Measurements from ENCODE around the gene KCMF1. TPM values are rescaled to one million over a fixed set of nuclear protein-coding genes. Genes with fewer than 3 reads are reported as not detected.

KCMF1 gene
- polyA plus RNA-seq, 1 of the 3 experiments (the other 2 are of a cell fraction): 37.0 TPM

- Histone ChIP-seq H3K4me3 (ENCODE audit: low read depth in 2 of 2, low read length in 1 of 2) (no peak overlapping the region), H3F3A (replicated peaks; ENCODE audit: insufficient read depth) (peaks cover 4% of the 10 kb centered on the region), H3K27me3 (ENCODE audit: insufficient read depth) (no peaks in the 10 kb centered on the region), H3K9me2 (no peaks in the 10 kb centered on the region), H3K9ac (no peak overlapping the region), H2AFZ (ENCODE audit: low read depth) (no peak overlapping the region), H3K27ac (ENCODE audit: low read depth in 2 of 2, low read length in 1 of 2) (no peak overlapping the region), H3K36me3 (replicated peaks in 1 of 2; ENCODE audit: control insufficient read depth in 1 of 2, insufficient read depth in 2 of 2, low read length in 1 of 2) (no peaks in the 10 kb centered on the region), H3K4me2 (no peak overlapping the region), H3K79me2 (ENCODE audit: insufficient read depth) (no peaks in the 10 kb centered on the region), H3K9me3 (no peaks in the 10 kb centered on the region), H4K20me1 (ENCODE audit: insufficient read depth) (no peaks in the 10 kb centered on the region), H3K4me1 (ENCODE audit: control insufficient read depth in 1 of 2, insufficient read depth in 2 of 2, low read depth in 1 of 2, low read length in 1 of 2) (peaks cover 0 to 2% of the 10 kb centered on the region in 2 experiments; a peak in 1 of 4 replicates)
- WGBS (ENCODE audit: low lambda C conversion rate): 95% methylated on average over 3 of the region's 3 CpGs
- ChIA-PET CTCF (interaction anchor here (1.0 to 9.0 kb wide), 2 partner anchors 14 to 358 kb away, joined by 3 to 78 read pairs; no protein-coding TSS in a partner anchor), POLR2A (no interaction called here)
- DNase-seq: no peak
- TF ChIP-seq SIN3A (IDR thresholded peaks at IDR 0.05; ENCODE audit: borderline replicate concordance, low read depth, low read length) (no peak), GATA2 (CRISPR knock-in tag; IDR thresholded peaks at IDR 0.05) (no peak), NFIC (IDR thresholded peaks at IDR 0.05; ENCODE audit: borderline replicate concordance) (no peak), FOXM1 (IDR thresholded peaks at IDR 0.05; ENCODE audit: low read depth) (no peak), YY1 (IDR thresholded peaks at IDR 0.05; ENCODE audit: low read depth) (no peak), FOXJ3 (CRISPR knock-in tag; IDR thresholded peaks at IDR 0.05) (no peak)
These were observed 30.9 kb upstream of the KCMF1 start for GRCh38 chr2:84940088-84940470.

GRCh38 chr2:84940831-84941412, 30.0 kb upstream of the KCMF1 start:
- no peak for DNase-seq
- H3K4me3 ChIP-seq (ENCODE audit: low read depth in 2 of 2, low read length in 1 of 2): no peak overlapping the region
- H4K20me1 ChIP-seq (ENCODE audit: insufficient read depth): no peaks in the 10 kb centered on the region
- no peaks in the 10 kb centered on the region for H3K9me3 ChIP-seq
- H3K36me3 ChIP-seq (replicated peaks in 1 of 2; ENCODE audit: control insufficient read depth in 1 of 2, insufficient read depth in 2 of 2, low read length in 1 of 2): no peaks in the 10 kb centered on the region
- no peaks in the 10 kb centered on the region for H3K79me2 ChIP-seq (ENCODE audit: insufficient read depth)
- peaks cover 0 to 9% of the 10 kb centered on the region in 2 experiments; a peak in 1 of 4 replicates for H3K4me1 ChIP-seq (ENCODE audit: control insufficient read depth in 1 of 2, insufficient read depth in 2 of 2, low read depth in 1 of 2, low read length in 1 of 2)
- no peak overlapping the region for H2AFZ ChIP-seq (ENCODE audit: low read depth)
- no peak overlapping the region for H3K4me2 ChIP-seq
- CTCF ChIA-PET: interaction anchor here (0.6 to 9.0 kb wide), 2 partner anchors 15 to 69 kb away, joined by 3 to 78 read pairs; no protein-coding TSS in a partner anchor
- H3K9me2 ChIP-seq: no peaks in the 10 kb centered on the region
- H3K27ac ChIP-seq (ENCODE audit: low read depth in 2 of 2, low read length in 1 of 2): no peak overlapping the region
- 90% methylated on average over 3 of the region's 3 CpGs for WGBS (ENCODE audit: low lambda C conversion rate)
- H3K9ac ChIP-seq: no peak overlapping the region
- POLR2A ChIA-PET: no interaction called here
- TF ChIP-seq RAD21 (IDR thresholded peaks at IDR 0.05; ENCODE audit: low read length): no peak
- no peak for TF ChIP-seq RCOR1 (IDR thresholded peaks at IDR 0.05; ENCODE audit: low read length)
- no peak for TF ChIP-seq SIN3A (IDR thresholded peaks at IDR 0.05; ENCODE audit: borderline replicate concordance, low read depth, low read length)
- no peak for TF ChIP-seq IRF3 (IDR thresholded peaks at IDR 0.05; ENCODE audit: low read depth, low read length)
- TF ChIP-seq RXRA (IDR thresholded peaks at IDR 0.05; ENCODE audit: borderline replicate concordance, low read depth): no peak
- no peak for TF ChIP-seq ZBTB33 (IDR thresholded peaks at IDR 0.05; ENCODE audit: borderline replicate concordance, low read depth)
- no peak for TF ChIP-seq TAF1 (IDR thresholded peaks at IDR 0.05; ENCODE audit: borderline replicate concordance, low read depth, low read length)
- no peak for TF ChIP-seq JUND (IDR thresholded peaks at IDR 0.05)
- TF ChIP-seq ELF1 (IDR thresholded peaks at IDR 0.05): no peak
- no peak for TF ChIP-seq RFX5 (IDR thresholded peaks at IDR 0.05; ENCODE audit: low read length)
- no peak for TF ChIP-seq USF1 (IDR thresholded peaks at IDR 0.05; ENCODE audit: borderline replicate concordance, low read depth)
- no peak for TF ChIP-seq EP300 (IDR thresholded peaks at IDR 0.05; ENCODE audit: borderline replicate concordance in 1 of 2, low read depth in 1 of 2, low read length in 1 of 2)
- no peak for TF ChIP-seq NFIC (IDR thresholded peaks at IDR 0.05; ENCODE audit: borderline replicate concordance)
- H3K27me3 ChIP-seq (ENCODE audit: insufficient read depth): no peaks in the 10 kb centered on the region
- peaks cover 7% of the 10 kb centered on the region for H3F3A ChIP-seq (replicated peaks; ENCODE audit: insufficient read depth)
